Activated naive CD8-positive, alpha-beta T cell treated with anti-CD3 and anti-CD28 coated beads, Interleukin-2, amount 50 U/mL, for 24 hours (primary cell): ENCODE data around the gene AEBP2.

Experiments
- ATAC-seq: fragments of 150-1000 bp; cut with Tn5 transposase; one replicate; pipeline ENCODE4 v1.10.0; 2021
- DNase-seq: peaks from one replicate; pipeline ENCODE4 v3.0.0; 2021
- H3K27ac Mint-ChIP-seq: one replicate; pipeline ENCODE4 v1.8.0; 2021; ENCODE audit warnings: mild to moderate bottlenecking, mixed read lengths
- H3K27me3 Mint-ChIP-seq: one replicate; pipeline ENCODE4 v1.8.0; 2021; ENCODE audit warnings: mixed read lengths
- H3K36me3 Mint-ChIP-seq: one replicate; pipeline ENCODE4 v1.8.0; 2021; ENCODE audit warnings: low read depth, mixed read lengths
- H3K4me1 Mint-ChIP-seq: one replicate; pipeline ENCODE4 v1.8.0; 2021; ENCODE audit warnings: mixed read lengths
- H3K4me3 Mint-ChIP-seq: one replicate; pipeline ENCODE4 v1.8.0; 2021; ENCODE audit warnings: mild to moderate bottlenecking, moderate library complexity, mixed read lengths
- H3K9me3 Mint-ChIP-seq: one replicate; pipeline ENCODE4 v1.8.0; 2021; ENCODE audit warnings: mixed read lengths

AEBP2 gene

DNA sequence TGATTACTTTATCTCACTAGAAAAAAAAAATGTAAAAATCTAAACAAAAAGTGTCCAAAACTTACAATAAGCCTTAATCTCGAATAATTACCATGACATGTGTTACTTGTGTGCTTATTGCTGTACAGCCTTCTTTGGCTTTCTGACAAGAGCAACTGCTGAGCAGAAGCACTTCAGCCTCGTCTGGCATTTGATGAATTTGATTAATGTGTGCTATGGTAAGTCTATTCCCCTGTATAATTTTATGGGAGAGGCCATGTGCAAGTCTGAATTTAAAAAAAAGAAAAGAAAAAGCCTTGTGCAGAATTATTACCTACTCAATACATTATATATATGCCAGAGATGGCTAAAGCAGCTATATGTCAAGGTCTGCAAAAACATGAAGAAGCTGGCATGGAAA is 113.9 kb downstream of the AEBP2 start:
- DNase-seq = no peak
- no peaks in the 10 kb centered on the region for H3K9me3 Mint-ChIP-seq
- ATAC-seq = no peak
- H3K4me3 Mint-ChIP-seq = no peak overlapping the region
- peaks cover 14% of the 10 kb centered on the region for H3K4me1 Mint-ChIP-seq
- peaks cover 15% of the 10 kb centered on the region for H3K36me3 Mint-ChIP-seq
- H3K27me3 Mint-ChIP-seq = no peaks in the 10 kb centered on the region
- H3K27ac Mint-ChIP-seq = no peak overlapping the region

DNA sequence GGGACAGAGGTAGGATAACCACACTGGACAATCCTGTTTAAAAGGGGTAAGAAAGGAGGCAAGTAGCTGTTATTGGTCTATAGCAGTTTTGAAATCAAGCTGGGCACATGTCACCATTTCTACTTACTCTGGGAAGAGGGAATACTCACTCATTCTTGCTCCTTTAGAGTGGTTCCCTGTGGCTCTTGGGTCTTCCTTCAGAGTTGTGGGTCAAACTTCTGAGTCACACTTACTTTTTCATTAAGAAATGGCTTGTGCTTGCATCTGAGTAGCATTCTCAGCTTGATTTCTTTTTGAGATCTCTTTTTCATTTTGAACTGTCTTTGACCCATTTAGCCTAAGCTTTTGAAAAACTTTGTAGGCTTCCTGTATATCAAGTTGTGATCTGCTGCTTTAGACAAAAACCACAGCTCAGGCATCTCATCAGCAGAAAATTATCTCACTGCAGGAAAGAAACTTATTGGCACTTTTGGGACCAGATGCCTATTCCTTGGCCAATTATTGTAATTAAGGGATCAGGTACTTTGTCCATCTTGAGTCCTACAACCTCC is 122.2 kb downstream of the AEBP2 start:
- DNase-seq (no peak), ATAC-seq (no peak)
- no peak overlapping the region for H3K4me3 Mint-ChIP-seq
- H3K27ac Mint-ChIP-seq = no peak overlapping the region
- H3K27me3 Mint-ChIP-seq = no peaks in the 10 kb centered on the region
- H3K36me3 Mint-ChIP-seq = peaks cover 18% of the 10 kb centered on the region
- peaks cover 16% of the 10 kb centered on the region for H3K9me3 Mint-ChIP-seq
- H3K4me1 Mint-ChIP-seq = no peaks in the 10 kb centered on the region
